ENCODE results near the gene PCAT7. TPM values are rescaled to one million over a fixed set of nuclear protein-coding genes. Genes with fewer than 3 reads are reported as not detected.

The PCAT7 gene
- total and polyA plus RNA-seq, 2 experiments from 2014 or later: 9.6 to 12.8 TPM

- no peaks in the 10 kb centered on the region for H4K20me1 ChIP-seq (ENCODE audit: insufficient read depth, poor library complexity, severe bottlenecking)
- H3K9me2 ChIP-seq (replicated peaks; ENCODE audit: insufficient read depth): no peaks in the 10 kb centered on the region
- TF ChIP-seq EZH2phosphoT487 (IDR thresholded peaks at IDR 0.05; ENCODE audit: low read depth, severe bottlenecking, unreplicated experiment) (no peak), CTCF (IDR thresholded peaks at IDR 0.05; ENCODE audit: poor library complexity) (no peak), EZH2 (IDR thresholded peaks at IDR 0.05; ENCODE audit: borderline replicate concordance) (no peak)
- 94% methylated on average over 3 of the region's 3 CpGs for whole genome bisulfite sequencing (ENCODE audit: low lambda C conversion rate, missing lambda C conversion rate)
- H3K4me2 ChIP-seq: no peak overlapping the region
- H3K79me2 ChIP-seq: no peaks in the 10 kb centered on the region
- no peaks in the 10 kb centered on the region for H3K9me3 ChIP-seq (ENCODE audit: low read depth)
- DNase-seq (ENCODE audit: low spot score): no peak
- H3K4me3 ChIP-seq: no peak overlapping the region
- no peak overlapping the region for H2AFZ ChIP-seq
- H3K27ac ChIP-seq: no peak overlapping the region
- peaks cover 21% of the 10 kb centered on the region for H3K4me1 ChIP-seq (ENCODE audit: insufficient read depth)
- H3K36me3 ChIP-seq (replicated peaks; ENCODE audit: insufficient read depth, low read depth): no peaks in the 10 kb centered on the region
- H3K27me3 ChIP-seq: no peaks in the 10 kb centered on the region
These were observed 56.8 kb downstream of the PCAT7 start for GRCh38 chr9:94611638-94612068.

GRCh38 chr9:94612071-94612470, 57.2 kb downstream of the PCAT7 start:
- WGBS (ENCODE audit: low lambda C conversion rate, missing lambda C conversion rate): 82% methylated on average over 7 of the region's 7 CpGs
- Histone ChIP-seq H3K9me3 (ENCODE audit: low read depth) (no peaks in the 10 kb centered on the region), H4K20me1 (ENCODE audit: insufficient read depth, poor library complexity, severe bottlenecking) (no peaks in the 10 kb centered on the region), H3K36me3 (replicated peaks; ENCODE audit: insufficient read depth, low read depth) (no peaks in the 10 kb centered on the region), H3K27me3 (no peaks in the 10 kb centered on the region), H2AFZ (no peak overlapping the region), H3K27ac (no peak overlapping the region), H3K79me2 (no peaks in the 10 kb centered on the region), H3K4me1 (ENCODE audit: insufficient read depth) (peaks cover 21% of the 10 kb centered on the region), H3K9me2 (replicated peaks; ENCODE audit: insufficient read depth) (no peaks in the 10 kb centered on the region), H3K4me3 (no peak overlapping the region), H3K4me2 (no peak overlapping the region)
- DNase-seq (ENCODE audit: low spot score): no peak
- TF ChIP-seq EZH2 (IDR thresholded peaks at IDR 0.05; ENCODE audit: borderline replicate concordance) (no peak), CTCF (IDR thresholded peaks at IDR 0.05; ENCODE audit: poor library complexity) (no peak), EZH2phosphoT487 (IDR thresholded peaks at IDR 0.05; ENCODE audit: low read depth, severe bottlenecking, unreplicated experiment) (no peak)

GRCh38 chr9:94613003-94613402, 58.1 kb downstream of the PCAT7 start:
- 94% methylated on average over 3 of the region's 3 CpGs for WGBS (ENCODE audit: low lambda C conversion rate, missing lambda C conversion rate)

More at GRCh38 chr9:94613003-94613402, 58.1 kb downstream of the PCAT7 start:
- no peaks in the 10 kb centered on the region for H3K9me2 ChIP-seq (replicated peaks; ENCODE audit: insufficient read depth)
- no peaks in the 10 kb centered on the region for H4K20me1 ChIP-seq (ENCODE audit: insufficient read depth, poor library complexity, severe bottlenecking)
- peaks cover 12% of the 10 kb centered on the region for H3K4me1 ChIP-seq (ENCODE audit: insufficient read depth)
- H3K27ac ChIP-seq: no peak overlapping the region
- H3K79me2 ChIP-seq: no peaks in the 10 kb centered on the region
- no peaks in the 10 kb centered on the region for H3K9me3 ChIP-seq (ENCODE audit: low read depth)
- H3K4me3 ChIP-seq: no peak overlapping the region
- no peak for TF ChIP-seq CTCF (IDR thresholded peaks at IDR 0.05; ENCODE audit: poor library complexity)
- TF ChIP-seq EZH2phosphoT487 (IDR thresholded peaks at IDR 0.05; ENCODE audit: low read depth, severe bottlenecking, unreplicated experiment): no peak
- no peak for TF ChIP-seq EZH2 (IDR thresholded peaks at IDR 0.05; ENCODE audit: borderline replicate concordance)
- H3K36me3 ChIP-seq (replicated peaks; ENCODE audit: insufficient read depth, low read depth): no peaks in the 10 kb centered on the region
- no peak overlapping the region for H2AFZ ChIP-seq
- no peak for DNase-seq (ENCODE audit: low spot score)
- no peak overlapping the region for H3K4me2 ChIP-seq
- H3K27me3 ChIP-seq: no peaks in the 10 kb centered on the region
